Endothelial cell of umbilical vein (primary cell): ENCODE results near the gene SSR4. TPM values are rescaled to one million over a fixed set of nuclear protein-coding genes. Genes with fewer than 3 reads are reported as not detected.

Experiments
- BruUV-seq: library from RNA; stranded (reverse); fragments of 400-500 nt; replicated peaks from 2 replicates; lab custom pipeline; 2021; lab: Mats Ljungman, UMichigan
- CTCF ChIA-PET: fragments of 300-600, 350-600 bp; sonication (Branson Sonifier 250); formaldehyde crosslinking; loops from one replicate; lab custom pipeline; 2021; ENCODE audit warnings: antibody characterized with exemption, inconsistent platforms; lab: Charles Lee
- POLR2A ChIA-PET: fragments of 300-600, 350-600 bp; sonication (Branson Sonifier 250); formaldehyde crosslinking; loops from one replicate; lab custom pipeline; 2021; ENCODE audit warnings: antibody characterized with exemption, inconsistent platforms; lab: Charles Lee
- DNase-seq: peaks from one replicate; pipeline ENCODE4 v3.0.0-alpha.2; 2011; ENCODE audit warnings: low read depth, low spot score
- FAIRE-seq: peaks from 2 replicates; lab custom pipeline; 2011; peaks lifted over from hg19 to GRCh38; lab: Jason Lieb, UNC
- H2AFZ ChIP-seq: 2 replicates; pipeline ENCODE4 v1.6.0; 2012; ENCODE audit warnings: low read depth, low read length, control low read depth, inconsistent platforms
- H3K27ac ChIP-seq: 2 replicates; pipeline ENCODE4 v1.5.1; 2011; ENCODE audit warnings: low read depth, mild to moderate bottlenecking, control low read depth, low read length, moderate library complexity; ENCODE audit not compliant: insufficient read depth
- H3K27me3 ChIP-seq, 2 experiments: 2 replicates each; pipeline versions ENCODE4 v1.6.0 to v1.6.1; 2011; ENCODE audit warnings: low read length in 2 of 2, mixed read lengths in 1 of 2; ENCODE audit not compliant: control insufficient read depth in 2 of 2, insufficient read depth in 2 of 2
- H3K36me3 ChIP-seq, 2 experiments: 2 replicates in 1 of 2; 3 replicates in 1 of 2; pipeline ENCODE4 v1.5.1; 2011; ENCODE audit warnings: low read length in 2 of 2, mild to moderate bottlenecking in 1 of 2, moderate library complexity in 1 of 2; ENCODE audit not compliant: control insufficient read depth in 2 of 2, insufficient read depth in 2 of 2; ENCODE audit errors: extremely low read depth in 1 of 2
- H3K4me1 ChIP-seq: 3 replicates; pipeline ENCODE4 v1.5.1; 2011; ENCODE audit warnings: mild to moderate bottlenecking, low read length; ENCODE audit not compliant: control insufficient read depth, insufficient read depth; ENCODE audit errors: extremely low read depth
- H3K4me2 ChIP-seq: 2 replicates; pipeline ENCODE4 v1.6.1; 2011; ENCODE audit warnings: low read length, control low read depth, mixed read lengths; ENCODE audit not compliant: insufficient read depth
- H3K4me3 ChIP-seq, 3 experiments: fragments of 200-600 bp in 1 of 3; sonication (generic), shearing (Covaris generic) in 1 of 3; replicated peaks in 1 of 3; 2 replicates each; pipeline ENCODE4 v1.5.1; 2011 to 2016; ENCODE audit warnings: control low read depth in 3 of 3, low read length in 3 of 3, mild to moderate bottlenecking in 2 of 3, inconsistent platforms in 1 of 3, low read depth in 1 of 3, moderate library complexity in 1 of 3; ENCODE audit not compliant: insufficient read depth in 1 of 3
- H3K79me2 ChIP-seq: 2 replicates; pipeline ENCODE4 v1.6.0; 2012; ENCODE audit warnings: low read length, inconsistent platforms; ENCODE audit not compliant: control insufficient read depth, insufficient read depth
- H3K9ac ChIP-seq: replicated peaks from 2 replicates; pipeline ENCODE3; 2011; ENCODE audit warnings: low read length, control low read depth; ENCODE audit not compliant: insufficient read depth; ENCODE audit errors: extremely low read depth
- H3K9me1 ChIP-seq: replicated peaks from 3 replicates; pipeline ENCODE4 v1.6.0; 2011; ENCODE audit warnings: mild to moderate bottlenecking, low read length; ENCODE audit not compliant: control insufficient read depth, insufficient read depth; ENCODE audit errors: extremely low read depth
- H3K9me3 ChIP-seq: replicated peaks from 2 replicates; pipeline ENCODE4 v1.5.1; 2012; ENCODE audit warnings: low read length, inconsistent platforms; ENCODE audit not compliant: control insufficient read depth, insufficient read depth
- H4K20me1 ChIP-seq: replicated peaks from 2 replicates; pipeline ENCODE3; 2011; ENCODE audit warnings: mild to moderate bottlenecking, low read length; ENCODE audit not compliant: control insufficient read depth, insufficient read depth; ENCODE audit errors: extremely low read depth
- CTCF ChIP-seq, 2 donors: IDR thresholded peaks; 1 replicate in 1 of 2; 2 replicates in 1 of 2; pipeline ENCODE4 v1.5.1; 2011; ENCODE audit warnings: low read length in 2 of 2, mild to moderate bottlenecking in 2 of 2, moderate library complexity in 2 of 2, control low read depth in 1 of 2, inconsistent platforms in 1 of 2, low read depth in 1 of 2; ENCODE audit not compliant: insufficient read depth in 1 of 2; ENCODE audit errors: extremely low read depth in 1 of 2
- EZH2 ChIP-seq: IDR thresholded peaks from 2 replicates; pipeline ENCODE4 v1.6.1; 2012; ENCODE audit warnings: borderline replicate concordance, low read depth, mild to moderate bottlenecking, moderate library complexity, low read length, inconsistent platforms; ENCODE audit not compliant: severe bottlenecking
- FOS ChIP-seq: IDR thresholded peaks from 2 replicates; pipeline ENCODE4 v1.6.1; 2011; ENCODE audit warnings: mild to moderate bottlenecking, low read length, moderate library complexity, borderline replicate concordance; ENCODE audit not compliant: insufficient read depth
- GATA2 ChIP-seq: IDR thresholded peaks from 2 replicates; pipeline ENCODE4 v1.7.0; 2011; ENCODE audit warnings: low read depth, mild to moderate bottlenecking, moderate library complexity, mixed read lengths, low read length; ENCODE audit not compliant: insufficient read length, insufficient read depth
- JUN ChIP-seq: IDR thresholded peaks from 2 replicates; pipeline ENCODE4 v1.6.1; 2011; ENCODE audit warnings: borderline replicate concordance, low read depth; ENCODE audit not compliant: insufficient read length, insufficient read depth
- MAX ChIP-seq: IDR thresholded peaks from 2 replicates; pipeline ENCODE4 v1.6.1; 2011; ENCODE audit not compliant: insufficient read depth, insufficient read length
- MYC ChIP-seq: IDR thresholded peaks from one replicate; pipeline ENCODE4 v1.6.1; 2011; ENCODE audit warnings: mild to moderate bottlenecking, low read depth, low read length
- POLR2A ChIP-seq: IDR thresholded peaks from 2 replicates; pipeline ENCODE4 v1.6.1; 2012; ENCODE audit warnings: low read depth, mild to moderate bottlenecking, control low read depth, low read length
- POLR2AphosphoS5 ChIP-seq: IDR thresholded peaks from 2 replicates; pipeline ENCODE4 v1.6.1; 2012; ENCODE audit warnings: low read depth, mild to moderate bottlenecking, control low read depth, low read length, moderate library complexity; ENCODE audit not compliant: insufficient read depth
- dilution Hi-C: fragments of 300-500 bp; cut with MboI; formaldehyde crosslinking; loops from one replicate; pipeline ENCODE4 v1.15.0; 2019; ENCODE audit warnings: low sequenced_read_pairs; ENCODE audit not compliant: extremely low pct_ligation_motif_present
- intact Hi-C: fragments of 100-400 bp; cut with micrococcal nuclease; formaldehyde crosslinking; loops from one replicate; pipeline ENCODE4 v1.10.0; 2022
- polyA plus RNA-seq, 4 experiments: library from polyadenylated mRNA; depleted of rRNA in 3 of 4; stranded (reverse) in 3 of 4; unstranded in 1 of 4; fragments of >200 nt; gene quantifications; 2 replicates each; pipeline versions ENCODE4 v1.2.1 to v1.2.3, GENCODE V29; 2011 to 2012; ENCODE audit warnings: missing spikeins in 1 of 4
- total RNA-seq: library from RNA; stranded (reverse); gene quantifications from 2 replicates; pipeline ENCODE4 v1.2.3, GENCODE V29; 2021

SSR4 gene
- total and polyA plus RNA-seq, 2 donors (not counting 3 experiments of a cell fraction or from before 2014, with no cell fraction given), result 235 to 732 TPM

- H3K4me1 ChIP-seq, result no peaks in the 10 kb centered on the region
- H3K4me3 ChIP-seq, result no peak overlapping the region
- H3K27ac ChIP-seq, result no peak overlapping the region
- CTCF ChIA-PET, result no interaction called here
- H3K4me2 ChIP-seq, result no peak overlapping the region
- no TSS peak for BruUV-seq
- H3K36me3 ChIP-seq, result peaks cover 0 to 20% of the 10 kb centered on the region in 2 experiments
- H3K27me3 ChIP-seq, result no peaks in the 10 kb centered on the region
- POLR2A ChIA-PET, result no interaction called here
- dilution Hi-C loops, result no loop called here
- FAIRE-seq (no peak), DNase-seq (no peak)
- intact Hi-C loops, result no loop called here
- TF ChIP-seq GATA2 (no peak), CTCF (IDR thresholded peaks at IDR 0.05; ENCODE audit: extremely low read depth in 1 of 2, insufficient read depth in 1 of 2, low read depth in 1 of 2, low read length in 2 of 2) (no peak), FOS (no peak), POLR2A (no peak), MYC (no peak), MAX (no peak), POLR2AphosphoS5 (no peak), EZH2 (no peak), JUN (no peak)
- no peak overlapping the region for H3K9ac ChIP-seq
- no peak overlapping the region for H2AFZ ChIP-seq
- no peaks in the 10 kb centered on the region for H3K9me3 ChIP-seq
- no peaks in the 10 kb centered on the region for H3K9me1 ChIP-seq
- H4K20me1 ChIP-seq, result no peaks in the 10 kb centered on the region
- no peaks in the 10 kb centered on the region for H3K79me2 ChIP-seq
Observed at GRCh38 chrX:153775293-153776119, 19.0 kb upstream of the SSR4 start.
